Heart left ventricle (tissue), 16 donors: ENCODE measurements around the gene PIGN. TPM values are rescaled to one million over a fixed set of nuclear protein-coding genes. Genes with fewer than 3 reads are reported as not detected.

Experiments
- ATAC-seq, 4 donors: fragments of 200-7000 bp; cut with Tn5 transposase; one replicate each; pipeline ENCODE4 v1.9.1; 2020 to 2022; ENCODE audit warnings: moderate library complexity in 4 of 4, mild to moderate bottlenecking in 3 of 4, moderate number of reproducible peaks in 1 of 4
- DNase-seq, 5 donors: peaks; one replicate each; pipeline ENCODE4 v3.0.0-alpha.2; 2020
- H3K27ac ChIP-seq, 12 donors: fragments of 200-600 bp; sonication (generic) in 4 of 12; one replicate each; pipeline versions ENCODE4 v1.5.0 to v1.8.0; 2016 to 2022; ENCODE audit warnings: mild to moderate bottlenecking in 2 of 12
- H3K27me3 ChIP-seq, 9 donors: fragments of 200-600 bp; sonication (generic) in 2 of 9; one replicate each; pipeline versions ENCODE4 v1.5.1 to v1.8.0; 2016 to 2022; ENCODE audit warnings: mild to moderate bottlenecking in 3 of 9
- H3K36me3 ChIP-seq, 9 donors: fragments of 200-600 bp; sonication (generic) in 2 of 9; one replicate each; pipeline versions ENCODE4 v1.5.0 to v1.8.0; 2018 to 2022; ENCODE audit warnings: mild to moderate bottlenecking in 2 of 9
- H3K4me1 ChIP-seq, 12 donors: fragments of 200-600 bp; sonication (generic) in 4 of 12; one replicate each; pipeline versions ENCODE4 v1.5.0 to v1.8.0; 2016 to 2022; ENCODE audit warnings: mild to moderate bottlenecking in 3 of 12
- H3K4me3 ChIP-seq, 12 donors: fragments of 200-600 bp; sonication (generic) in 4 of 12; one replicate each; pipeline versions ENCODE4 v1.5.0 to v1.8.0; 2017 to 2022; ENCODE audit warnings: mild to moderate bottlenecking in 9 of 12, moderate library complexity in 4 of 12
- H3K9me3 ChIP-seq, 12 donors: fragments of 200-600 bp; sonication (generic) in 4 of 12; one replicate each; pipeline versions ENCODE4 v1.5.0 to v1.8.0; 2016 to 2022; ENCODE audit warnings: mild to moderate bottlenecking in 1 of 12
- POLR2A ChIP-seq, 2 donors: fragments of 450-650 bp; IDR thresholded peaks; one replicate each; pipeline ENCODE4 v1.6.1; 2017; ENCODE audit warnings: antibody characterized with exemption in 2 of 2, mild to moderate bottlenecking in 2 of 2, moderate library complexity in 2 of 2
- whole genome bisulfite sequencing, 4 donors: extraction: QIAGEN DNeasy Blood & Tissue Kit in 2 of 4; methylation state at CpG; one replicate each; pipeline versions ENCODE4 v1.1.5 to v1.1.7; 2013 to 2018; 5-methylcytosine and 5-hydroxymethylcytosine counted together
- intact Hi-C, 10 donors: fragments of 100-400 bp; cut with DNase I; formaldehyde crosslinking; loops; one replicate each; pipeline versions ENCODE4 v1.11.1 to v1.14.2; 2022
- polyA plus RNA-seq, 2 donors: library from polyadenylated mRNA; stranded (reverse); fragments of 200-250 nt; gene quantifications; one replicate each; pipeline ENCODE4 v1.2.3, GENCODE V29; 2013
- total RNA-seq, 9 donors: library from RNA; depleted of rRNA in 2 of 9; stranded (reverse); fragments of >200 nt in 2 of 9; fragmentation: NEBNext Ultra II Directional in 3 of 9; extraction: Animal tissue kit (Norgen Biotek cat#: 25700) in 3 of 9; gene quantifications; one replicate each; pipeline versions ENCODE4 v1.1.0 to v1.2.4, GENCODE V29; 2016 to 2023
- TF ChIP-seq, protein P1 (sequence below), 12 donors: fragments of 200-600 bp; sonication (generic) in 4 of 12; IDR thresholded peaks; one replicate each; pipeline versions ENCODE4 v1.5.0 to v1.8.0; 2018 to 2022; ENCODE audit warnings: antibody characterized with exemption in 12 of 12, mild to moderate bottlenecking in 5 of 12
- donor health status: ischemic (EF 13 %, LVEDD 7.1; RV severe dilation, severe dysfunction).
- donor health status: healthy with polysubstance abuse.
- donor health status: DM: no; HTN: yes; CAD: no.
- donor health status: DM: no; HTN: no; CAD: no.
- donor health status: ischemic (EF 25% LVEDD 6.9; RV normal size, moderate dysfunction).
- donor health status: ischemic (EF 25% LVEDD 5.7; RV mildly dilated, moderate dysfunction).
- donor health status: healthy.
- donor health status: DM: yes; HTN: yes; CAD: no.
- donor health status: ischemic (EF 35%, LVEDD 5.7; RV mildly dilated, moderate dysfunction).
- donor health status: nonischemic (EF 11% LVEDD 7.7; RV severe dilation, severe dysfunction).
- donor health status: DM: yes; HTN: yes; CAD: no.
- donor health status: PGD.
- donor health status: ischemic (EF 29% LVEDD 5.4; RV normal size, mild dysfunction).
- donor health status: nonischemic (EF 23%, LVEDD 6.1; RV moderate dilation, normal function).

Gene PIGN
- total and polyA plus RNA-seq, 11 donors: 4.3 to 29.6 (median 20.7) TPM

DNA sequence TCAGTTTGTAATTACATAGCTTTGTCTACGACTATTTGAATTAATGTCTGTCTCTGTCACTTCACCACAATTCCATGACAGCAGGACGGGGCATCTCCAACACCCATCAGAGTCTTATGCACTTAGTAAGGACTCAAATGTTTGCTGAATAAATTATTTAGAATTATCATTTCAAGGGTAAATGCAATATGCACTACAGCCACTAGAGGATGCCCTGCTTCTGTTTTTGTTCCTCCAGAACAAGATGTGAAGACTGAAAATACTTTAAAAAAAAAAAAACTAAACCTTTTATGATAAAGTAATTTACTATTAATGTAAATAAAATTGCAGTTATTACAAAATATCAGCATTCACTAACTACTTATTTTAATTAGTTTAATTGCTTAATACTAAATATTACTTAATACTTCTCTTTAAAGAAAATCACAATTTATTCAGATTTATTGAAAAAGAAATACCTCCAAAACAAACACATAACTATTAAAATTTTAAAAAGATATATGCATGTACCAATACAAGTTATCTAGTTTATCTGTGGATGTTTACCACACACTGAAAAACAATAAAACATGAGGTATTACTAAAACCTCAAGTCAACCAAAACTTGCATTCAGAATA lies 3.2 kb downstream of the PIGN start:
- DNase-seq (peak in 1 of 5 donors; percentile 10), ATAC-seq (no peak)
- 5 to 14% (median 8%) methylated on average over 2 of the region's 2 CpGs for WGBS, 4 donors
- TF ChIP-seq, protein P1, sequence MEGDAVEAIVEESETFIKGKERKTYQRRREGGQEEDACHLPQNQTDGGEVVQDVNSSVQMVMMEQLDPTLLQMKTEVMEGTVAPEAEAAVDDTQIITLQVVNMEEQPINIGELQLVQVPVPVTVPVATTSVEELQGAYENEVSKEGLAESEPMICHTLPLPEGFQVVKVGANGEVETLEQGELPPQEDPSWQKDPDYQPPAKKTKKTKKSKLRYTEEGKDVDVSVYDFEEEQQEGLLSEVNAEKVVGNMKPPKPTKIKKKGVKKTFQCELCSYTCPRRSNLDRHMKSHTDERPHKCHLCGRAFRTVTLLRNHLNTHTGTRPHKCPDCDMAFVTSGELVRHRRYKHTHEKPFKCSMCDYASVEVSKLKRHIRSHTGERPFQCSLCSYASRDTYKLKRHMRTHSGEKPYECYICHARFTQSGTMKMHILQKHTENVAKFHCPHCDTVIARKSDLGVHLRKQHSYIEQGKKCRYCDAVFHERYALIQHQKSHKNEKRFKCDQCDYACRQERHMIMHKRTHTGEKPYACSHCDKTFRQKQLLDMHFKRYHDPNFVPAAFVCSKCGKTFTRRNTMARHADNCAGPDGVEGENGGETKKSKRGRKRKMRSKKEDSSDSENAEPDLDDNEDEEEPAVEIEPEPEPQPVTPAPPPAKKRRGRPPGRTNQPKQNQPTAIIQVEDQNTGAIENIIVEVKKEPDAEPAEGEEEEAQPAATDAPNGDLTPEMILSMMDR (IDR thresholded peaks at IDR 0.05): peak; percentile 89 to 99 (median 94)
- TF ChIP-seq POLR2A (IDR thresholded peaks at IDR 0.05): no peak
- H3K36me3 ChIP-seq: peaks cover 0 to 3% (median 0%) of the 10 kb centered on the region in 9 donors
- intact Hi-C loops: loop anchor here in 7 of 10 donors (1.0 to 10.0 kb wide), 8 partner anchors 63 to 531 kb away; partner anchors contain the start of gene PHLPP1 (in 2 of the 7)
- H3K4me3 ChIP-seq: no peak overlapping the region
- H3K27me3 ChIP-seq: no peaks in the 10 kb centered on the region
- H3K27ac ChIP-seq: no peak overlapping the region
- no peaks in the 10 kb centered on the region for H3K9me3 ChIP-seq
- peaks cover 0 to 26% (median 13%) of the 10 kb centered on the region in 12 donors for H3K4me1 ChIP-seq

DNA sequence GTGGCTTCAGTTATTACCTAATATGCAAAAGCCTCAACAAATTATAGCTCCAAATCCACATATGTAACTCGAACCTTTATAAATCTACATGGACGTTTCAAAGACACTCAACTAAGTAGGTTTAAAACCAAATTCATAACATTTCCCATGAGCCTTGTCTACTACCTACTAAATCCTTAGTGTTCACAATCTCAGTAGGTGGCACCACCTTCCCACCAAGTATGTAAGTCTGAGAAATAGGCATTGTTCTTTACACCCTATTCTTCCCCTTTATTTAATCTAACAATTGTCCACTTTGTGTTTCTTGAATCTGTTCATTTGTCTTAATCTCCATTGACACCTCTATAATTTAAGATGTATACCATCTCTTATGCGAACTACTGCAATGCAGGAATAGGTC lies 4.6 kb downstream of the PIGN start:
- intact Hi-C loops: loop anchor here in 7 of 10 donors (2.0 to 10.0 kb wide), 5 partner anchors 65 to 533 kb away; partner anchors contain the start of gene PHLPP1 (in 2 of the 7)
- no peak for DNase-seq
- Histone ChIP-seq H3K27me3 (no peaks in the 10 kb centered on the region), H3K4me3 (no peak overlapping the region), H3K4me1 (peaks cover 0 to 18% (median 9%) of the 10 kb centered on the region in 12 donors), H3K27ac (no peak overlapping the region), H3K36me3 (peaks cover 0 to 3% (median 0%) of the 10 kb centered on the region in 9 donors), H3K9me3 (no peaks in the 10 kb centered on the region)
- no peak for TF ChIP-seq POLR2A (IDR thresholded peaks at IDR 0.05)
- TF ChIP-seq, protein P1 (IDR thresholded peaks at IDR 0.05): no peak
- ATAC-seq: no peak
- WGBS, 4 donors: 80 to 89% (median 86%) methylated on average over 3 of the region's 3 CpGs

DNA sequence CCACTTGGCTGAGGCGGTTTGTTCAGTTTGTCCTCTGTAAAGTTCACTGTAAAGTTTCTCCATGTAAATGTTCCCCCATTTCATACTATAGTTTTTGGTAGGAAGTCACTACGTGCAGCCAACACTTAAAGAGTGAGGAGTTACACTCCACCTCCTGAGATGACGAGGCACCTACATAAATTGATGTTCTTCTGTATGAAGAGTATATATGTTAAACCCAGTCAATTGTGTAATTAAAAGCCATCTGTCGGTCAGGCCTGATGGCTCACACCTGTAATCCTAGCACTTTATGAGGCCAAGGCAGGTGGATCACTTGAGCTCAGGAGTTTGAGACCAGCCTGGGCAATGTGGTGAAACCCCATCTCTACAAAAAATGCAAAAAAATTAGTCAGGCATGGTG lies 7.6 kb downstream of the PIGN start:
- DNase-seq: no peak
- WGBS, 4 donors: 94 to 99% (median 97%) methylated on average over 4 of the region's 4 CpGs
- intact Hi-C loops: no loop called here
- ATAC-seq: no peak
- Histone ChIP-seq H3K4me3 (no peak overlapping the region), H3K36me3 (peaks cover 0 to 3% (median 0%) of the 10 kb centered on the region in 9 donors), H3K27me3 (no peaks in the 10 kb centered on the region), H3K9me3 (no peaks in the 10 kb centered on the region), H3K27ac (no peak overlapping the region), H3K4me1 (peaks cover 0 to 7% (median 0%) of the 10 kb centered on the region in 12 donors)
- TF ChIP-seq, protein P1 (IDR thresholded peaks at IDR 0.05): no peak
- TF ChIP-seq POLR2A (IDR thresholded peaks at IDR 0.05): no peak

DNA sequence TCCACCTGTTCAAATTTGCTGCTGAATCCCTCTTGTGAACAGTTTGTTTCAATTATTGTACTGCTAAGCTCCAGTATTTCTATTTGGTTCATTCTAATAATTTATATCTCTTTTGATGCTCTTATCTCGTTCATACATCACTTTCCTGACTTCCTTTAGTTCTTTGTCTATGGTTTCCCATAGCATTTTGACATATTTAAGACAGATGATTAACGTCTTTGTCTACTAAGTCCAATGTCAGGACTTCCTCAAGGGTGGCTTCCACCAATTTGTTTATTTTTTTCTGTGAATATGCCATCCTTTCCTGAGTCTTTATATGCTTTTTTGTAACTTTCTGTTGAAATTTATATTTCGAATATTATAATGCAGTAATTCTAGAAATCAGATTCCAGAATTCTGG lies 9.6 kb downstream of the PIGN start:
- Histone ChIP-seq H3K4me3 (no peak overlapping the region), H3K27me3 (no peaks in the 10 kb centered on the region), H3K27ac (no peak overlapping the region), H3K9me3 (no peaks in the 10 kb centered on the region), H3K36me3 (peaks cover 0 to 3% (median 0%) of the 10 kb centered on the region in 9 donors), H3K4me1 (peaks cover 0 to 7% (median 0%) of the 10 kb centered on the region in 12 donors)
- 67 to 75% (median 70%) methylated on average over 3 of the region's 3 CpGs for WGBS, 4 donors
- intact Hi-C loops: no loop called here
- DNase-seq (no peak), ATAC-seq (no peak)
- TF ChIP-seq, protein P1 (IDR thresholded peaks at IDR 0.05): no peak
- no peak for TF ChIP-seq POLR2A (IDR thresholded peaks at IDR 0.05)
